GM10248 (cell line): ENCODE measurements around the gene TBL1XR1.

Experiments used
- CTCF ChIA-PET: fragments of 300-600 bp; sonication (Branson Sonifier 250); formaldehyde crosslinking; extraction: SDS; loops from one replicate; lab custom pipeline; 2021; ENCODE audit warnings: antibody characterized with exemption; lab: Yijun Ruan, JAX
- POLR2A ChIA-PET: fragments of 350-650 bp; sonication (Branson Sonifier 250); formaldehyde crosslinking; extraction: SDS; loops from one replicate; lab custom pipeline; 2020; ENCODE audit warnings: antibody characterized with exemption; lab: Yijun Ruan, JAX
- DNase-seq: peaks from one replicate; pipeline ENCODE4 v3.0.0; 2012; ENCODE audit errors: extremely low spot score
- CTCF ChIP-seq: IDR thresholded peaks from 2 replicates; pipeline ENCODE4 v1.5.1; 2012; ENCODE audit warnings: mild to moderate bottlenecking, low read depth; ENCODE audit errors: extremely low read depth, missing control alignments, control extremely low read depth

TBL1XR1 gene

GRCh38 chr3:177039490-177040274, 157.6 kb downstream of the TBL1XR1 start:
- no peak for DNase-seq
- CTCF ChIA-PET: interaction anchor here (0.9 to 1.6 kb wide), 3 partner anchors 7 to 13 kb away, joined by 3 to 5 read pairs (median 5); no protein-coding TSS in a partner anchor
- no peak for TF ChIP-seq CTCF
- POLR2A ChIA-PET: no interaction called here

GRCh38 chr3:177037241-177037640, 160.0 kb downstream of the TBL1XR1 start:
- POLR2A ChIA-PET: no interaction called here
- no peak for DNase-seq
- TF ChIP-seq CTCF: no peak
- CTCF ChIA-PET: interaction anchor here (1.6 kb wide), 1 partner anchor 14 kb away, joined by 4 read pairs; no protein-coding TSS in a partner anchor

GRCh38 chr3:177035676-177036075, 161.6 kb downstream of the TBL1XR1 start:
- no peak for TF ChIP-seq CTCF
- ChIA-PET POLR2A (no interaction called here), CTCF (interaction anchor here (1.6 kb wide), 1 partner anchor 79 kb away, joined by 4 read pairs; no protein-coding TSS in a partner anchor)
- DNase-seq: no peak

- no peak for DNase-seq
- POLR2A ChIA-PET: no interaction called here
- CTCF ChIA-PET: interaction anchor here (1.6 kb wide), 1 partner anchor 80 kb away, joined by 4 read pairs; no protein-coding TSS in a partner anchor
- no peak for TF ChIP-seq CTCF
Measured at GRCh38 chr3:177034832-177035475, 162.3 kb downstream of the TBL1XR1 start.

- ChIA-PET CTCF (interaction anchor here (1.4 to 1.8 kb wide), 4 partner anchors 8 to 22 kb away, joined by 4 to 5 read pairs (median 4); no protein-coding TSS in a partner anchor), POLR2A (no interaction called here)
- no peak for DNase-seq
- TF ChIP-seq CTCF: no peak
Measured at GRCh38 chr3:177026505-177027277, 170.6 kb downstream of the TBL1XR1 start.

GRCh38 chr3:177015881-177016280, 181.4 kb downstream of the TBL1XR1 start:
- POLR2A ChIA-PET: interaction anchor here (0.6 kb wide), 1 partner anchor 302 kb away, joined by 5 read pairs; no protein-coding TSS in a partner anchor
- no peak for TF ChIP-seq CTCF
- CTCF ChIA-PET: no interaction called here
- DNase-seq: no peak
